Measurements from ENCODE around the gene PTMA.

DNA sequence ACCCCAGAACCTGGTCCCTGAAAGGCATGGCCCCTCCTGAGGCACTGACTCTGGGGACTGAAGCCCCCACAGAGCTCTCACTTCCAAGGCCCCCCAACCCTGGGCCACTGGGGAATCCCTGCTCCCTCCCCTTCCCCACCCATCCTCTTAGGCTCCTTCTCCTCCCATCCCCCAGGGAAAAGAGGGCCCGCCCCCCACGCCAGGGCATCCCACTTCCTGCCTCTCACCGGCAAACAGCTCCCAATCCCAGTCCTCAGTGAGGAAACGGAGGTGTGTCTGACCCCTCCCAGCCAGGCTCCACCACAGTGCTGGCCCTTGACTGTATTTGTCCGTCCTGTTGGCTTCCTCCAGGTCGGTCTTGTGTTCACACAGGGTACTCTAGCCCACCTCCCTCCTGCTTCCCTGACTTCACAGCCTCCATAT is 35.0 kb upstream of the PTMA start:
- TF ChIP-seq CTCF (conservative IDR thresholded peaks at IDR 0.05) (no peak), EZH2 (IDR thresholded peaks at IDR 0.05; ENCODE audit: low read depth) (no peak)
